ENCODE results near the gene PFKL.
A peak's percentile ranks its signal among the peaks of the same experiment; 100 is the strongest.

Gene PFKL

DNA sequence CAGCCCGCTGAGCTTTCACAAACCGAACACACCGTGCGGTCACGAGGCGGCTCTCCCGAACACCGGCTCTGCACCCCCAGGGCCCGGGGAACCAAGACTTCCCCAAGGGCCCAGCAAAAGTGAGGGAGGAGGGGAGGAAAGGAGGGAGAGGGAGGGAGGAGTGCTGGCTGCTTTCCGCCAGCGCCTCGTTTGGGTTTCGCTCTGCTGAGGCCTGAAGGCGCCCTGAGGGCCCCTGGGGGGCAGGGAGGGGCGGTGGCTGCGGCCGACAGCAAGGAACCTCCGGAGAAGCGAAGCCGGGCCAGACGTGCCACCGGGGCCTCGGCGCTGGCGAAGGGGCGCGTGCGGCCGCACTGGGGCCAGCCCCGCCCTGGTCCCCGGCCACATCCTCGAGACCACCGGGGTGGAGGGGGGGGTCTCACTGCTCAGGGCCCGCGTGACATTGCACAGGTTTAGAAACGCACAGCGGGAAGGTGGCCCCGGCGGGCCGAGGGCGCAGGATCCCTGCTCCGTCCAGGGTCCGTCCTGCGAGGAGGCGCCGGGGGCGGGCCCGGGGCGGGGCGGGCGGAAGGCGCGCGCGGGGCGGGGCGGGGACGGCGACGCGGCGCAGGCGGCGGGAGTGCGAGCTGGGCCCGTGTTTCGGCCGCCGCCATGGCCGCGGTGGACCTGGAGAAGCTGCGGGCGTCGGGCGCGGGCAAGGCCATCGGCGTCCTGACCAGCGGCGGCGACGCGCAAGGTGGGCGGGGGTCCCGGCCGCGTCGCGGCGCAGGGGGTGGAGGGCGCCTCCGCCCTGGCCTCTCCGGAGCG is at the start of gene PFKL:
Gene PFKL (plus strand): TSS at position 596 of the 804 bp plus-strand sequence. CDS start 53 bp downstream, at position 649.
- peak; percentile 84 for DNase-seq

DNA sequence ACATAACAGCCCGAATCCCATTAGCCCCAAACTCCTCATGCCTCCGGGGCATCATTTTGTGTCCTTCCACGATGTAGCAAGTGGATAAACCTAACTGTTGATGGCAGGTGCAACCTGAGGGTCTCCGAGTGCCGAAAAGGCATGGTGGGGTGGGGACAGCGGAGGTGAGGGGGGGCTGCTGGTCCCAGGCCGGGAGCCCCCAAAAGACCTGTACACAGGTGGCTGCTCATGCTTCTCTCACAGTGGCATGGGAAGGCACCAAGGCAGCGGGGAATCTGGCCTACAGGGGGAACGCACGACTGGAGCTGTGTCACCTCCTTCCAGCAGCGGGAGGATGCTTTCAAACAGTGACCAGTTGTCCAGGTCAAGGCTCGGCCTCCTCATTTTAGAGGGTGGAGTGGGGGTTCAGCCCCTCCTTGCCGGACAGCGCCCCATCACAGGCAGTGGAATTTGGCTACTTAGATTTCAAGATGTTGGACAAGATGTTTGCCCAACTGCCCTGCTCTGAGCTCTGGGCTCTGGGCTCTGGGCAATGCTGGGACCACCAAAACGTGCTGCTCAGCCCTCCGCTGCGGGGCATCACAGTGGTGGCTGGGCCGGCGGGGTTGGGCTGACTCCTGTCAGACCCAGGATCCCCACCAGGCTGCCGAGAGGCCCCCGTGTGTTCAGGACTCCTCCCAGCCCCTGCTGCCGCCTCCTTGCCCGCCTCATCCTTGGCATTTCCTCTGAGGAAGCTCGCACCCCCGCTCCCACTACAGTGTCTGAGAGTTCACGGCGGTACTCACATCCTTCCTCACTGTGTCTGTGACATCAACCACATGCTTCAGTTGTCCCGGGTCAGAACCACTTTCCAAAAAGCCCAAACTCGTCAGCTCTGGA is 45.8 kb upstream of the PFKL start:
- no peak for DNase-seq

- DNase-seq, result no peak
Observed at GRCh38 chr21:44255511-44255981, 44.3 kb upstream of the PFKL start.

DNA sequence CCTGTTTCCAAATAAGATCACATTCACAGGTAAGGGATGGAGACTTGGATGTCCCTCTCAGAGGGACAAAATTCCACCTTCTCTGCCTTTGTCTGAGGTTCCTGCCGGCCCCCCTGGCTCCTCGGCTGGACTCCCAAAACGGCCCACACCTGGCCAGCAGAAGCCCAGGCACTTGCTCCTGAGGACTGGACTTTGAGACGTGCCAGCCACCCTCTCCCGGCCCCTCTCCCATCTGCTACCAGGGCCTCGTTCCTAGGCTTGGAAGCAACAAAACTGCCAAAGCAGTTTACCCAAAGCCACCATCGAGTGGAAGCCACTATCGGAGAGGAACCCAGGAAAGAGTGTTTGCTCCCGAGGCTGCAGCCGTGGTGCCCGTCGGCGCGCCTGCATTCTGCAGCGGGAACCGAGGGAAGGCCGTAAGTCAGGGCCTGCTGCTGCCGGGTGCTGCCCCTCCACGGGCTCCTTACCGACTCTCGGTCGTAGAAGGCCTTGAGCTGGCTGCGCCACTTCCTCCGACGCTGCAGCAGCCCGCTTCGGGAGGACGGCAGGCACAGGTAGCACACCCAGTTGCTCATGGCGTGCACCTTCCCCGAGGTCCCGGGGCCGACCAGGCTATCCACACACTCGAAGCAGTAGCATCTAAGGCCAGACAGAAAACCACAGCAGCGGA is 41.7 kb upstream of the PFKL start:
- DNase-seq, result no peak

DNA sequence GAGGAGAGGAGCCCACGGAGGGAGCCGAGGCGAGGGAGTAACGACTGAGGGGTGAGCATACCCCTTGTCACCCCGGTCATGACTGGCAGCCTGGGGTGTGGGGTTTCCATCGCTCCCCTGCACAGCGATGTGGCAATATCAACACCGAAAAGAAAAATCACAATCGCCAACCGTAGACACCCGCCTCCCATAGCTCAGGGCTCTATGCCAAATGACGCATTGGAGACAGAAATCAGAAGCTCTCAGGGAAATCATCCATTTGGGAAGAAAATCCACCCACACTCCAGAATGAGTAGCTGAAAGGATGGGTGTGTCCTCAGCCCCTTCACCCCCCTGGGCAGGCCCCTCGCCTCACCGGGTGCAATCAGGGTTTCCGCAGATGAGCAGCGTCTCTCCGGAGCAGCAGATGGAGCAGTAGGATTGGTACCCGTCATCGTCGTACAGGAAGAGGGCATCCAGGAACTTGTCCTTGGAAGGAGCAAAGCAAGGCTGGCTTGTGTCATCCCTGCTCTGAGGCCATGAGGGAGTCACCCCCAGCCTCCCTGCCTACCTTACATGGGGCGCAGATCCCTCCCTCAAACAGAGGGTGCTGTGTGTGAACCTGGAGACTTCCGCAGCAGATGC is 40.7 kb upstream of the PFKL start:
- no peak for DNase-seq

- no peak for DNase-seq
Observed at GRCh38 chr21:44260066-44260465, 39.8 kb upstream of the PFKL start.

GRCh38 chr21:44260791-44261631 is 38.8 kb upstream of the PFKL start:
- DNase-seq, result no peak

- DNase-seq, result no peak
Observed at GRCh38 chr21:44261675-44262295, 38.1 kb upstream of the PFKL start, which contains the start of gene DNMT3L. Gene DNMT3L, minus strand, starts transcription at chr21:44261897. Its CDS starts 638 bp downstream, at chr21:44261259.

DNA sequence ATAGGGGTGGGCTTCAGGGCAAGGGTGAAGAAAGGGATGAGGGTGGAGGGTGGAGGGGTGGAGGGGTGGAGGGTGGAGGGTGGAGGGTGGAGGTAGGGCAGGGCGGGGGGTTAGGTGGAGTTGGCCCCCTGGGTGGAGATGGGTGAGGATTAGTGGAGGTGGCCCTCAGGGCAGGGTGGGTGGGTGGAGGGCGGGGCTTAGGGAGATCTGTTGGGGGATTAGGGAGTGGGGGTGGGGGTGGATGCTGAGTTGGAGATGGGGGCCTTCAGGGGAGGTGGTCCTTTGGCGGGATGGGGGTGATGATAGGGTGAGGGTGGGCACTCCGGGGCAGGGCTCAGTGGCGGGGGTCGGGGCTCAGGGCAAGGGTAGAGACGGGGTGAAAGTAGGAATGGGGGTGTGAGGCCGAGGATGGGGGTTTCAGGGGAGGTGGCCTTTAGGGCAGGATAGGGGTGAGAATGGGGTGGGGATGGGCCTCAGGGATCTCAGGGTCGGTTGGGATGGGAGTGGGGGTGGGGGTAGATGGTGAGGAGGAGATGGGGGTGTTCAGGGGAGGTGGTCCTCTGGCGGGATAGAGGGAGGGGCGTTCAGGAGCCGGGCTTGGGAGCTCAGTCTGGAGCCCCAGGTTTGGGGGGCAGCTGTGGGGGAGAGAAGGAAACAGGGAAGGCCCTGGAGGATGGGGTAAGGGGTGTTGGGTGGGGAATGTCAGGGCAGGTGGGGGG is 37.4 kb upstream of the PFKL start:
- no peak for DNase-seq

- DNase-seq, result no peak
Observed at GRCh38 chr21:44263221-44263760, 36.6 kb upstream of the PFKL start.

DNA sequence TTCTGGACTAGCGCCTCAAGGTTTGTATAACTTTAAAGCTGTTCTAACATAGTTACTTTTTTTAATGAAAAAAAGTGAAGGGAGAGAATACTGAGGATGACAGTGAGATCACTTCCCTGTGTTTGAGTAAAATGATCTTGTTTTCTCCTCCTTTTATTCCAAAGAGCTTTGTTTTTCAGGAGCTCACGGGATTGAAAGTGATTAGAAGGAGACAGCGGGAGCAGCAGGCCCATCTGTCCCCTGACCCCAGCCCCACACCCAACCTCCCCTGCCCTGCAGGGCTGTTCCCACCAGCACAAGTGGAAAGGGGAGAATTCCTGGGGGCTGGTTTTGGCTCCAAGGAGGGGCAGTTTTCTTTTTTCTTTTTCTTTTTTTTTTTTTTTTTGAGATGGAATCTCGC is 36.1 kb upstream of the PFKL start:
- DNase-seq, result no peak

- DNase-seq, result no peak
Observed at GRCh38 chr21:44265734-44266270, 34.1 kb upstream of the PFKL start.

DNA sequence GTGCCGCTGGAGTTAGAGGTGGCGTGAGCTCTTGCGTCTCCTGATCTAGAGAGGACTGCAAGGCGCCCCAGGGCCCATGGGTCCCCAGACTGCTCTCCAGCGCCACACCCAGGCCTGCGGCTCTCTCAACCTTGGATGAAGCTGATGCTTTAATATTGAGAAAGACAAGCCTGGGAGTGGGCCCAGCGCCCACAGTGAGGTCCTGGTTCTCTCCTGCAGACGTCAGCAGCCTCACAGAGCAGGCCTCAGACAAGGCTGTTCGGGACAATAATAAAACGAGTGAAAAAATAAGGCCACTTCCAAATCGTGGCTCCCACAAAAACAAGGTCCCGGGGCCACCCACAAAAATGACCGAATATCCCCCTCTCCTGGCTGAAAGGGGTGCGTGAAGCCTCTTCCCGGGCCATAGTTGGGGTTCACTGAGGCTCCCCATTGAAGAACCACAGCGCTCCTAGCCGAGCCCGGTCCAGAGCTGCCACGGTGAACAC is 32.2 kb upstream of the PFKL start:
- DNase-seq, result peak; percentile 13

GRCh38 chr21:44269090-44269489 is 30.8 kb upstream of the PFKL start:
- no peak for DNase-seq

GRCh38 chr21:44271558-44272283 is 28.1 kb upstream of the PFKL start:
- DNase-seq, result no peak

GRCh38 chr21:44272284-44272858 is 27.5 kb upstream of the PFKL start:
- DNase-seq, result no peak

- DNase-seq, result no peak
Observed at GRCh38 chr21:44273046-44273445, 26.8 kb upstream of the PFKL start.

- DNase-seq, result no peak
Observed at GRCh38 chr21:44275041-44275440, 24.8 kb upstream of the PFKL start.

Measured in stimulated activated CD4-positive, alpha-beta T cell treated with anti-CD3 and anti-CD28 coated beads, Interleukin-15, amount 100 ng/mL, for 24 hours (primary cell).